NCI-H510A (cell line): Measurements from ENCODE around the gene HIVEP1.

Experiments
- DNase-seq: peaks from one replicate; lab custom pipeline; 2025; lab: John Stamatoyannopoulos, UW

HIVEP1 gene

DNA sequence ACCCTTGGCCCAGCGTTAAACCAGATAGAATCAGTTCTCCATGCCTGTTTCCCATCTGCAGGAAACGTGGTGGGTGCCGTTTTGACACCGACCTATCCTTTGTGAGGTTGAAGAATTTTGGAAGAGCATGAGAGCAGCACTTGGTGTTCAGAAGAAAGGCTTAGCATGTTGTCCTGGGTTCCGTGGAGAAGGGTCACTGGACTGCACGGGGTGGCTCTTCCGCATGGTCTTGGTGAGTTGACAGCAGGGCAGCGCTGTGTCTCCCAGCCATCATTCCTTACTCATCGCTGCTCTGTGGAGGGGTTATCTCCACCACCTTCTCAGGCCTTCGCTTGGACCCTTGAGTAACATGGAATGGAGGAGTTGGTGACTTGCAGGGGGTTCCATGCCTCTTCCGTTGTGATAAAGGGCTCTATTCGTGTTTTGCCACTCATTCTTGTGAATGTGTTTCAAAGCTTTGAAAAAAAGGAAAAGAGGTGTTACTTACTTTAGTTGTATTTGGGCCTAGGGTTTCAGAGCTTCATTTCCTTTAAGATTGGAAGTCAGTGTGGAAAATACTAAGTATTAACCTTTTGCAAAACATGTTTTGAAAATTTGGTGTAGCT lies 8.2 kb downstream of the HIVEP1 start:
- no peak for DNase-seq

DNA sequence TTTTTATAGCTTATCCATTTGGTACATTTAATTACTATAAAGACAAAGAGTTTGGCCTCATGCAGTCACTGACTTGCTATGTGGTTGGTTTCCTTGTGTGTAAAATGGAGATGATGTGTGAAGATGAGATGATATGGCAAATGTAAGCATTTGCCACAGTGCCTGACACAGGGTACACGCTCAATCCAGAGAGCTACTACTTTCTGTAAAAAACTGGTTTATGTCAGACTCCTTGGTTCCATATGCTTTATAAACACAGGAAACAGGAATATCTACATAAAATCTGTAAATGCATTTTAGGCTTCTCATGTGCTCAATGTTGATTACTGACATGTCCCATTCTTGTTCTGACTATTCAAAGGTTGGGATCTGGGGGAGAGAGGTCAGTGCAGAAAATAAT lies 10.4 kb downstream of the HIVEP1 start:
- no peak for DNase-seq

DNA sequence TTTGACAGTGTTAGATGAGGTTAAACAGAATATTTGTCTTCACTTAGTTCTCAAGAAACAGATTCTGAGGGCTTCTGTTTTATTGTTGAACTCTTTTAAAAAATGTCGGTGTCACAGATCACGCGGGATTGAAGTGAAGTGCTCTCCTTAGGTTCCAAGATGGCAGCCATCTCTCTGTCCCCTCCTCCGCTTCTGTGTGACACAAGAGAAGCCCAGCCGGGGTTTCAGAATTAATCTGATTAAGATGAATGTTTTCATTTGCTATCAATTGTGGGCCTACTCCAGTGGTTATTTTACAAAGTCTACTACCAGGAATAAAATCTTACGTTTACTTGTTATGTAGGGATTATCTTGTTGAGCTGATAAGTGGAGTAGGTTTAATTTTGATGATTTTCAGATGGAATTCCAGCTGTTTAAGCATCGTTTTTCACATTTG lies 10.9 kb downstream of the HIVEP1 start:
- no peak for DNase-seq

DNA sequence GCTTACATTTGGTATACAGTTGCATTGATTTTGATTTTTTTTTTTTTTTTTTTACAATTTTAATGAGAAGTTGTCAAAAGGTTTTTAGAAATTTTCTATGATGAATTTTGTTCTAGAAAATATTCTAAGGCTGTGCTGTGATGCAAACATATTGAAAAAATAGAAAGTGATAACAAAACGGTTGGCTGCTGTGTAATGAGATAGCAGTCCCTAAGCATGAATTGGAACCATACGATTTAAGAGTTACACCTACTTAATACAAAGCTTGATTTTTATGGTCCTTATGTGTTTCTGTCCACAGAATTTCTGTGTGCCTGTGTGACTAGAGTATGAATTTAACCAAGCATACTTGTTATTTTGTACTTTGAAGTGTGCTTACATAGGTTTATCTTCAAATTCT lies 12.1 kb downstream of the HIVEP1 start:
- no peak for DNase-seq

DNA sequence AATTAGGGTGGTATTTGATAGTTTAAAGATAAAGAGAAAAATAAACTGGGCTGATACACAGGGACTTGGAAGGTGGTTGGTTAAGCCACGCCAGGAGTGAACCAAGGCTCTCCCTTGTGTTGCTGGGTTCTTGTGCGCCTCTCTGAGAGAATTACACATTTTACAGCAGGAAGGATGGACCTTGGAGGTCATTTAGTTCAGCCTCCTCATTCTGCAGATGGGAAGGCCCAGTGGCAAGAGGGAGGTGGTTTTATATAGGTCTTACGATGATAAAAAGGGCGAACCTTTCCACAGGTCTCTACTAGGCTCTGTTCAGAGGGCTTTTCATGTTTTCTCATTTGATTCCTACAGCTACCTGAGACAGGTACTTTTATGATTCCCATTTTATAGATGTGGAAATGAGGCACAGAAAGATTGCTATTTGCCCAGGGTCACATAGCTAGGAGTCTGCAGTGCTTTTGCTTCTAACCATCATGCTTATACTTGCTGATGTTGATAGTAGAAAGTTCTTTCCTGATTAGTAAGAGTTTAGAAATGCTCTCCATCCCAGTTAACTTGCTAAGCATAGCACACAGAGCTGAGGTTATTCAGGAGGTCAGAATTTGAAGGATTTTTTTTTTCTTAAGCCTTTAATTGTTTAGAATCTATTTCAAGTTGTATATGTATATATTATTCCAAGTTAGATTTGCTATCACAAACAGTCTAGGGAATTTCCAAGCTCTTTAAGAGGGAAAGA lies 12.8 kb downstream of the HIVEP1 start:
- no peak for DNase-seq

DNA sequence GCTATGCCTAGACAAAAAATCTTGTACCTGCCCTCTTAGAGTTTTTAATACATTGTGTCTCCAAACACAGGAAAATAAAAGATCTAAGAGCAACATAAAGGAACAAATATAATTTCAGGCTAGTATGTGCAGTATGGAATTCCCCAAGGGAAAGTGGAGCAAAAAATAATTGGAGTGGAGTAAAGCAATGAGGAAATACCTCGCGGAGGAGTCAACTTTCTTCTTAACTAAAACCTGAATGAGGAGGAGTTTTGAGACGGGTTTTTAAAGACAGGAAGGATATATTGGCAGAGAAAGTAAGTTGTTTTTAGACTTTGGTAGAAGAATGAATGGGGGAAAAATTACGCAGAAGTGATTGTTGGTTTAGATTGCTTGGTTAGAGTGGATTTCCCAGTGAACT lies 14.0 kb downstream of the HIVEP1 start:
- DNase-seq = no peak

DNA sequence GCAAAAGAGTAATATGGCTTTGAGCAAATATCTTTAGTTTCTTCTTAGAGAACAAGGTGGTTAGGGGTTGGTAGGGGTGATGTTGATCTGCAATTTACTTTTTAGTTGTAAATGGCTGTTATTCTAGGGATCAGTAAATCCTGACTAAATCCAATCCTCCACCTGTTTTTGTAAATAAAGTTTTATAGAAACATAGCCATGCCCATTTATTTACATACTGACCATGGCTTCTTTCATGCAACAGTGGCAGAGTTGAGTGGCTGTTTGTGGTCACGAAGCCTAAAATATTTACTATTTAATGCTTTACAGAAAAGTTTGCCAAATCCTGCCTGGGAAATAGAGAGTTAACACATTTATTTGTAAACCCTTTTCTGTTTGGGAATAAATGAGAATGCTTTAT lies 14.7 kb downstream of the HIVEP1 start:
- DNase-seq = no peak

DNA sequence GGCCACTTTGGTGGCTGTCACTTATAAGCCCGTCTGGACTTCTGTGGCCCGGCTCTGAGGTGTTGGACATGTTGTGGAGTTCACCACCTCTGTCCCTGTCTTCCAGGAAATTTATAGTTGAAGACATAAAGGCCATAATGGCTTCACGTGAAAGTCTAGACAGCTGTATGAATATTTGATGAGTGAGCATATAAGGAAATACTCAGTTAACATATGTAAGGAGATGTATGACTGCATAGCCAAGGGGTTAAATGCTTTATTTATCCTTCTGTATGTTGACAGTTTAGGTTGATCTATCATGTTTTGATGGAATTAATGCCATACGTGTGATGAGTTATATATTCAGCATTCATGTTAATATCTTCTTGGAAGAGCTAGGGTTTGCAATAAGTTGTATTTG lies 16.1 kb downstream of the HIVEP1 start:
- no peak for DNase-seq

DNA sequence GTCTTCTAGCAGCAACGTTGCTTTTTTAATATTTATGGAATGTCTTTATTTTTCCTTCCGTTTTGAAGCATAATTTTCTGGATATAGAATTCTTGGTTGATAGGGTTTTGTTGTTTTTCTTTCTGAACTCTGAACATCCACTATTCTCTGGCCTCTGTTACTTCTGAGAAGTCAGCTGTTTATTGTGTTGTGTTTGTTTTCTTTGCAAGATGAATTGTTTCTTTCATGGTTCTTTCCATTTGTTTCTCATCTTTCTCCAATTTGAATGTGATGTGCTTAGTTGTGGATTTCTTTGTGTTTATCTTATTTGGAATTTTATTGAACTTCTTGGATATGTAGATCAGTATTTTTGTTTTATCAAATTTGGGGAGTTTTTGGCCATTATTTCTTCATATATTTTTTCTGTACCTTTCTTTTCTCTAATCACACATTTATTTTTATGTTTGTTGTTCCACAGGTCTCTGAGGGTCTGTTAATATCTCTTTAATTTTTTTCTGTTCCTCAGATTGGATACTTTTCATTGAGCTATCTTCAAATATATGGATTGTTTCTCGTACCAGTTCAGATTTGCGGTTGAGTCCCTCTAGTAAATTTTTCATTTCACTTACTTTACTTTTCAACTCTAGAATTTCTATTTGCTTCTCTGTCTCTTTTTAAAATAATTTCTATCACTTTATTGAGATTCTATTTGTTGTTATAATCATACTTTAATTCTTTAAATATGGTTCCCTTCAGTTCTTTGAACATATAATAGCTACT lies 18.0 kb downstream of the HIVEP1 start:
- no peak for DNase-seq

DNA sequence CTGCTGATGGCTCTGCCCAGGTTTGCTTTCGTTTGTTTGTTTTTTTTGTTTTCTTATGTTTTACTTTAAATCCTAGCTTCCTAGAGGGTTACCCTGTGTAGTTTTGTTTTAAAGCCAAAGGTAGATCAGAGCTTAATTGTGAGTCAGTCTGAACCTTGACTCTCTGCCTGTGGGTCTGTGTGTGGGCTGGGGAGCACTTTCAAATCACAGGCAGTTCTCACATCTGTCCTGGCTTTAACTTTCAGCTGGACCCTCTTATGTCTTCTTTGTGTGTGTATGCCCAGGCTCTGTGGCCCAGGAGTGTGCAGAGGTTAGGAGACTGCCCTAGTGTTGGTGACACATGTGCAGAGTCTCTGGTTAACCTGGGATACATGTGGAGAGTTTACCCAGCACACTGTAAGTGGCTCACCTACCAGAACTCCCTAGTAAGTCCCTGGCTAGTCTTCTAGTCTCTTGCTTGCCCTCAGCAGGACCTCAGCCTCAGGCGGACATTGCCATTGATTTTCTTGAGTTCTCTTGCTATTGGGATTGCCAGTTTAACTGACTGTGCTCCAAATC lies 19.0 kb downstream of the HIVEP1 start:
- no peak for DNase-seq

DNA sequence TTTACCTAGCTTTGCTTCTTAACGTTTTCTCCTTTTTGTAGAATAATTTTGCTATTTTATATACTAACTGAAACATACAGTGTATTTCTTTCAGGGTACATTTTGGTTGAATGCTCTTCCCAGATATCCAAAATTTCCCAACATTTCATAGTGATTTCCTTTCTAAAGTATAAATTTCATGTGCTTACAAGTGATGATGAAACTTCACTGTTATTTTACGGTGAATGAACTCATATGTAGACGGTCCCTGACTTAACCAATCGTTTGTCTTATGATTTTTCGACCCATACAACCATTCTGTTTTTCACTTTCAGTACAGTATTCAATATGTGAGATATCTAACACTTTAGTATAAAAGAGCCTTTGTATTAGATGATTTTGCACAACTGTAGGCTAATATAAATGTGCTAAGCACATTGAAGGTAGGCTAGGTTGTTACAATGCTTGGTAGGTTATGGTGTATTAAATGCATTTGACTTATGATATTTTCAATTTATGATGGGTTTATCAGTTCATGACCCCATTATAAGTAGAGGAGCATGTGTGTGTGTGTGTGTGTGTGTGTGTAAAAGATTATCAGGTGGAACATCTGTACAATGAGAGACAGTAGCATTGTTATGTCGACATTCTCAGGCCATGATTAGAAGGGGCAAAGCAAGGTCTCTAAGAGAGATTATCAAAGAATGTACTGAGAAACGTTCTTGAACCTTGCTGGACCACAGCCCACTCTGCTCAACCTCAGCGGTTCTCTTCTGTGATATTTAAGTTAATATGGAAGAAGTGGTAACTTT lies 20.9 kb downstream of the HIVEP1 start:
- DNase-seq = no peak

DNA sequence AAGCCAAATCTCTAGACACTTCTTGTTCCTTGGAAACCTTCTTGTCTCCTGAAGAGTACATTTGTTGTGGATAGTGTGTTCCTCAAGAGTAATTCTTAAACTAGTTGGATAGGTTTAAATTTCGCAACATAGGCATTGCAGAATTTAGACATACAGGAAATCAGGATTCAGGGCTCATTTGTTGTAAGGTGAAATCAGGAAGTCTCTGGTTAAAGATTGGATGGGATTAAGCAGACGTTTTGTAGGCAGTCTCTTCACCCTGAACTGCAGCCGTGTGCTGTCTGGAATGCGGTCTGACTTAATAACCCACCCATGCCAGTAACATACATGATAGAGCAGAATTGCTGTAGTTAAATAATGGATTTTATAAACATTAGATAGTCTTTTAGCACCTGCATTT lies 21.7 kb downstream of the HIVEP1 start:
- no peak for DNase-seq

DNA sequence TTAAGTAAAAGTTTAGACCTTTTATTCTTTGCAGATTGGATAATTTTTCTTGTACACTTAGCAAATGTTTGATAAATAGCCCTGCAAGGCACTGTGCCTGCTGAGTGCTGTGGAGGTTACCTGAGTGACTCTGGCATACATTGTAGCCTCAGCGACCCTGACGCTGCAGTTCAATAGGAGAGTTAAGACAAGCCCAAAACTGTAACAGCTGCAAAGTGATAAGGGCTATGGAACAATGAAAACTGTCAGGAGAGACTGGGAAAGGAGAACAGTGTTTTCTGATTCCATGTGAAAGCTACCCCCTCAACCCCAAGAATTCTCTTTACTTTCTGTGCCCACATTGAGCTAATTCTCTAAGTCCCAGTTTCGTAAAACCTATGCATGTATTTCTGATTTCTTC lies 22.2 kb downstream of the HIVEP1 start:
- DNase-seq = no peak

DNA sequence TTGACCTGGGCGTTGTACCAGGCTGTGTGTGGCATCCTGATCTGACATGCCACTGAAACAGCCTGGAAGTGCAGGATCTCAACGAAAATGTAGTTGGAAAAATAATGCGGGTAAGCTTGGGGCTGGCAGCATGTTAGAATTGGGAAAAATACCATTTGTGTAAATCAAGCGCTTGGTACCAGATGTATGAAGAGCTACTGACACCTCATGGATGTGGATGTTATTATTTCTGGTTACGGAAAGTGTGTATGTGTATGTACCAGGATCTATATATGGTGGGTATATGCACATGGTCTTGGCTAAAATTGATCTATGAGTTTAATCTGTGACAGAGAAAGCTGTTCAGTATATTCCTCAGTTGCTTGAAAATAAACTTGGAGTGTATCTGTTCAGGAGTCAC lies 22.7 kb downstream of the HIVEP1 start:
- no peak for DNase-seq

DNA sequence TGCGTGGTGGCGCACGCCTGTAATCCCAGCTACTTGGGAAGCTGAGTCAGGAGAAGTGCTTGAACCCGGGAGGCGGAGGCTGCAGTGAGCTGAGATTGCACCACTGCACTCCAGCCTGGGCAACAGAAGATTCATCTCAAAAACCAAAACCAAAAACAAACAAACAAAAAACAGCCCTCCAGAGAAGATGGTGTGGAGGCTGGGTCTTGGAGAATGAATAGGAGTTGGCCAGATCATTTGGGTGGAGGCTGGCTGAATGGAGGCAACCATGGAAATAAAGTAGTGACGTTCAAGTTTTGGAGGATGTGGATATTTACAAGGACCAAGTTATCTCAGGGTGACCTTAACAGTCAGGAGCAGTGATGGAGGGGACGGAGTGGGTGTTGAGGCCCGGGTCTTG lies 24.7 kb downstream of the HIVEP1 start:
- no peak for DNase-seq

DNA sequence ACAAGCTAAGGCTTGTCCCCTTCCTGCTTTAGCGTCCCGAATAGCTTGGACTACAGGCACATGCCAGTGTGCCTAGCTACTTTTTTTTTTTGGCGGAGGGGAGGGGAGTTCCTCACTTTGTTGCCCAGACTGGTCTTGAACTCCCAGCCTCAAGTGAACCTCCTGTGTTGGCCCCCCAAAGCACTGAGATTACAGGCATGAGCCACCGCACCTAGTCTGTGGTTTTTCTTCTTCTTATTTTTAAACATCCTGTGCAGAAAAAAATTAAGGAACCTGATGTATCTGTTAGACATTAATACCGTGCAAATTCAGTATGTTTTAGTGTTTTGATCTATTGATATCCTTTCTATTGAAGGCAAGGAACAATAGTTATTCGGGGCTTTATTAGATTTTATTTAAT lies 25.7 kb downstream of the HIVEP1 start:
- no peak for DNase-seq

DNA sequence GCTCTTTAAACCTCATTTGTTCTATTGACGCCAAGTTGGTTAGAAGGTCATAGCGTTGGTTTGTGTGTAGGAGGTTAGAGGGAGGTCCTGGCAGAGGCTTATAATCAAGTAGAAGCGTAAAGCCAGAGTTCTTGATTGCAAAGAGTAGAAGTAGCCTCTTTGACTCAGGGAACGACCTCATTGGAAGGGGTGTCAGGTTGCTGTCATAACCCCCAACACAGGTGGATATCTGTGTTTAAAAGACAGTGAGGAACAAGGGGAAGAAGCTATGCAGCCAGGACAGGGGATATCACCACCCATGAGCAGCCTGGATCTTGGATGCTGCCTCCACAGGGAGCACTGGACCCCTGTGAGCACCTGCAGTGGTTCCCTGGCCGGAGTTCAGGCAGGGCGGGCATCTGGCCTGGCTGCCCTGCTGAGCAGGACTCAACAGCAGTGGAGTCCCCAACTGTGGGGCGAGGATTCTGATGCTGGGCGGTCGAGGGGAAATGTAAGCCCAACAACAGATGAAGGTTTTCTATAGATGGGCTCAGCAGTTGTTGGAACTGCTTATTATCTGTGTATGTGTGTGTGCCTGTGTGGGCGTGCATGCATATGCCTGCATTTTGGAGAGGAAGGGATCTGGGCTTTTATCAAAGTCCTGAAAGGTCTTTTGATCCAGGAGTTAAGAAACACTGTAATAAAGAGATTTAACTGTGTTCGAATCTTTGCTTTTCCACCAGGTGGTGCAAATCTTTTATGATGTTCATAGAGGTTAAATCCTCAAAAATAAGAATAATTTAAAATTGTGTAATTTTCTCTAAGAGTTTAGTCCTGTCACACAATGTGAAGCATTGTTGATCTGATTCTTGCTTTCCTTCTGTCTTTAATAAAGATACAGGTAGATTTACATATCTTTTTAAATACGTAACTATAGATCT lies 27.7 kb downstream of the HIVEP1 start:
- DNase-seq = no peak

DNA sequence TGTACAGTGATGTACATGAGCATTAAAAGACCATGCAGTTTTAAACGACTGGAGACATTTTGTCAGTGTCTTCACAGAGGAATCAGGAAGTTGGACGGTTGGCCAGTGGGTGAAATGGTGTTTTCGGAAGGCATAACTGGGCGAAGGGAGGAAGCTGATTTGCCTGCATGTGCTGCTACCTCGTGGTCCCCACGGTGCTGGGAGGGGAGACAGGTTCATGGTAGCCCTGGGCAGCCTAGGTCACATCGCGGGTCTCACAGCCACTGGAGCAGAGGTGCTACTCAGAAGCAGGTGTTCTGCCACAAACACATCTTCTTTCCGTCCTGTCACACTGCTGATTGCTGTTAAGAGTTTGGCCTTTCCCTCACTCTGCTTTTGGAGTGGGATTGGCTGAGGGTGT lies 35.2 kb downstream of the HIVEP1 start:
- no peak for DNase-seq

DNA sequence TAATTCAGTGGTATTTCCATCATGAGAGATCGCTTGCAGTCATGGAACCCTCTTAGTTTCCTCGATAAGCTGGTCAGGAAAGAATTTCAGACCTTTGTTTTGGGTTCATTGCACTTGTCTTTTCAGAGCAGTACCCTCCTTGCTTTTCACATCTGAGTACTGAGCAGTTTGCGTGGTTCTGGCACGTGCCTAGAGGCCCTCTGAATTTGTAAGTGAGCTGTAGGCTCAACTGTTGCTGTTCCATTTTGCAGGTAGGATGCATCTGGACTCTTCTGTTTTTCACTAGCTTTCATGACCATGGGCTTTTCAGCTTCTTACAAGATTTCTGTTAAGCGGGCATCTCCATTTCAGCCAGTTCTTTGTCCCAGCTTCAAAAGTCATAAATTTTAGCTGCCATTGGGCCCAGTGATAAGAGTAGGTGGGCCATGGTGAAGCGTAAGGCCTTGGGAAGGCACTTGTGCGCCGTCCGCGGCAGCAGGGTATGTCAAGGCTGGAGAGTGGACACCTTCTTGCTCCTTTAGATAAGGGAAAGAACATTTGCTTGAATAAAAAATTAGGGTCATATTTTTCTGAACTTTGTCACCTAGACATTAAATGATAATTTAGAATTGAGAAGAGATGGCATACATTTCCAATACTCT lies 35.8 kb downstream of the HIVEP1 start:
- DNase-seq = no peak

DNA sequence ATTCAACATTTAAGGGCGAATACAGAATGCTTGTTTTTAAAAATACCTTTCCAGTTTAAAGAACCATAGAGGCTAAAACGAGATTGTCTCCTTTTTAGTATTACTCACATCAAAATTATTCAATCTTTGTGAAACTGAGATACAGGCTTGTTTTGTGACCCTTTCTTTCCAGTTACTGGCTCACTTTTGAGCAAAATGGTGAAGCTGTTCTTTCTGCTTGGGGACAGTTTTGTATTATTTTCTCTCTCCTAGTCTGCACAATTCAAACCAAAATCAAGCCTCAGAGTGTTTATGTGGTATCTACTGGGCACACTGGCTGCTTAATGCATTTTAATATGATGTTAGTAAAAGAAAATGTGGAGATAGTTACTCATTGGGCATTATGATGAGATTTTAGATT lies 36.5 kb downstream of the HIVEP1 start:
- DNase-seq = no peak

DNA sequence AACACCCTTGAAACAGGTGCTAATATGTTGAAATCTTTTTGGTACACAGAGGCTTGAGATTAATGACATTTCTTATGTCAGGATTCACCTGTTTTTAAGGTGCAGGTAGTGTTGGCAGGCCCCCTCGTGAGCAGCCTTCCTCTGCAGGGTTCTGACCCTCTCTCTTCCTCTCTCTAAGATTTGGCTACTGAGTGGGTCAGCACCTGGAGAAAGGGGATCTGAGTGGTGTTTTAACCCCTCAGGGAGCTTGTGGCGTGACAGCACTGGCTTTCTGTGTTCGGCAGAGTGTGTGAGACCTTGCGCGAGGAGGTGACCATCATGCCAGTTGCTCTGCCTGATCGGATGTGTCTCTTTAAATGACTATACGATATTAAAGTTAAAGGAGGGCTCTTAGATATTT lies 37.1 kb downstream of the HIVEP1 start:
- DNase-seq = no peak
